VCaP (cell line): ENCODE results near the gene GJA4.
"Not testable (repeated sequence)": the region's sequence is repeated elsewhere in the genome, so short reads cannot be mapped to it uniquely, and the experiment has no call there.

ENCODE experiments used
- H3K27ac ChIP-seq: fragments of 450-650 bp; 2 replicates; pipeline ENCODE4 v1.5.1; 2017
- TF ChIP-seq, protein P1 (sequence below): fragments of 450-650 bp; conservative IDR thresholded peaks from 2 replicates; pipeline ENCODE4 v1.5.1; 2017; ENCODE audit warnings: mild to moderate bottlenecking, moderate library complexity

GJA4 gene

GRCh38 chr1:34770891-34771504 lies 21.8 kb upstream of the GJA4 start:
- TF ChIP-seq, protein P1, sequence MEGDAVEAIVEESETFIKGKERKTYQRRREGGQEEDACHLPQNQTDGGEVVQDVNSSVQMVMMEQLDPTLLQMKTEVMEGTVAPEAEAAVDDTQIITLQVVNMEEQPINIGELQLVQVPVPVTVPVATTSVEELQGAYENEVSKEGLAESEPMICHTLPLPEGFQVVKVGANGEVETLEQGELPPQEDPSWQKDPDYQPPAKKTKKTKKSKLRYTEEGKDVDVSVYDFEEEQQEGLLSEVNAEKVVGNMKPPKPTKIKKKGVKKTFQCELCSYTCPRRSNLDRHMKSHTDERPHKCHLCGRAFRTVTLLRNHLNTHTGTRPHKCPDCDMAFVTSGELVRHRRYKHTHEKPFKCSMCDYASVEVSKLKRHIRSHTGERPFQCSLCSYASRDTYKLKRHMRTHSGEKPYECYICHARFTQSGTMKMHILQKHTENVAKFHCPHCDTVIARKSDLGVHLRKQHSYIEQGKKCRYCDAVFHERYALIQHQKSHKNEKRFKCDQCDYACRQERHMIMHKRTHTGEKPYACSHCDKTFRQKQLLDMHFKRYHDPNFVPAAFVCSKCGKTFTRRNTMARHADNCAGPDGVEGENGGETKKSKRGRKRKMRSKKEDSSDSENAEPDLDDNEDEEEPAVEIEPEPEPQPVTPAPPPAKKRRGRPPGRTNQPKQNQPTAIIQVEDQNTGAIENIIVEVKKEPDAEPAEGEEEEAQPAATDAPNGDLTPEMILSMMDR, result no peak

DNA sequence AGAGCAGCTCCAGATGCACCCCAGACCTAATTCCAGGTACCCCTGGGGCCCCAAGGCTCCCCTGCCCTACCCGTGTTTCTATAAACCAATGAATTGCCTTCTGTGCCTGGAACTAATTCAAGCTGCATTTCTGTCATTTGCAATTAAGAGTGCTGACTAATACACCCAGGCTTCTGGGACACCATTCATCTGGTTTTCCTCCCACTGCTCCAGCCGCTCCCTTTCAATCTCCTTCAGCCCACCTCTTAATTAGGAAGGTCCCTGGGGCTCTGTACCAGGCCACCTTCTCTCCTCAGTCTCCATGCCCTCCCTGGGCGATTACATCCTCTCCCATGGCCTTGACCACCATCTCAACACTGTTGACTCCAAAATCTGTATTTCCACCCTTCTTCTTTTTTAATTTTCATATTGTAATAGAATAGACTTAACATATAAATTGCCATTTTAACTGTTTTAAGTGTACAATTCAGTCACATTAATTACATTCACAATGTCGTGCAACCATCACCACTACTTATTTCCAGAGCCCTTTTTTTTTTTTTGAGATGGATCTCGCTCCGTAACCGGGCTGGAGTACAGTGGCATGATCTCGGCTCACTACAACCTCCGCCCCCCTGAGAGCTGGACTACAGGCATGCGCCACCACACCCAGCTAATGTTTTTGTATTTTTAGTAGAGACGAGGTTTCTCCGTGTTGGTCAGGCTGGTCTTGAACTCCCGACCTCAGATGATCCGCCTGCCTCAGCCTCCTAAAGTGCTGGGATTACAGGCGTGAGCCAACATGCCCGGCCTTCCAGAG lies 21.0 kb upstream of the GJA4 start:
- TF ChIP-seq, protein P1, result no peak
- H3K27ac ChIP-seq, result no peak overlapping the region

More at GRCh38 chr1:34770891-34771504, 21.8 kb upstream of the GJA4 start:
- H3K27ac ChIP-seq, result no peak overlapping the region

GRCh38 chr1:34773114-34773513 lies 19.7 kb upstream of the GJA4 start:
- H3K27ac ChIP-seq, result not testable (repeated sequence)

GRCh38 chr1:34774957-34775356 lies 17.8 kb upstream of the GJA4 start:
- H3K27ac ChIP-seq, result no peak overlapping the region
- TF ChIP-seq, protein P1, result no peak

DNA sequence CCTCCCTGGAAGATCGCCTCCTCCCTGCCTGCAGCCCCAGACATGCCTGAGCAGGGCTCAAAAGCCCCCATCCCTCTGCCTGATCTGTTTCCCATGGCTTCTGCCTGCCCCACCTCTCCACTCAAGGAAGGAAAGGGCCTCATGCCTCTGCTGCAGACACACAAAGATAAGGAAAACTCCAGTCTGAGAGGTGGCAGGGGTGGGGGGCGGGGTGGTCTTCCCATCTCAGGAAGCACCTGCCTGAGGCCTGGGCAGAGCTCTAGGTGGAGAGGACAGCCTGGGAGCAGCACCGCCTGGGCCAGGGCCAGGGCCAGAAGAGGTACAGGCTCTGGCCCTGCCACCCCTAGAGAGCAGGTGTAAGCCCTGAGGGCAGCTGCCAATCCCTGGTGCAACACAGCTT lies 15.9 kb upstream of the GJA4 start:
- TF ChIP-seq, protein P1, result no peak

GRCh38 chr1:34777519-34778321 lies 15.1 kb upstream of the GJA4 start:
- TF ChIP-seq, protein P1, result no peak
- no peak overlapping the region for H3K27ac ChIP-seq

More for the DNA sequence above, 15.9 kb upstream of the GJA4 start:
- no peak overlapping the region for H3K27ac ChIP-seq

- TF ChIP-seq, protein P1, result no peak
Measured at GRCh38 chr1:34778381-34778780, 14.4 kb upstream of the GJA4 start.

More at GRCh38 chr1:34778381-34778780, 14.4 kb upstream of the GJA4 start:
- no peak overlapping the region for H3K27ac ChIP-seq
